GM19193 (cell line): ENCODE data around the gene IFNA8.

Experiments used
- POLR2A ChIP-seq: IDR thresholded peaks from 4 replicates; pipeline ENCODE4 v1.6.1; 2011; ENCODE audit not compliant: insufficient read depth, insufficient read length; ENCODE audit errors: extremely low read depth

IFNA8 gene

GRCh38 chr9:21414220-21414940 is 5.5 kb downstream of the IFNA8 start:
- no peak for TF ChIP-seq POLR2A

- no peak for TF ChIP-seq POLR2A
Observed at GRCh38 chr9:21415493-21416267, 6.8 kb downstream of the IFNA8 start.

GRCh38 chr9:21428235-21428634 is 19.3 kb downstream of the IFNA8 start:
- TF ChIP-seq POLR2A = no peak

- TF ChIP-seq POLR2A = no peak
Observed at GRCh38 chr9:21429191-21429590, 20.3 kb downstream of the IFNA8 start.

GRCh38 chr9:21432672-21433425 is 23.9 kb downstream of the IFNA8 start:
- no peak for TF ChIP-seq POLR2A

GRCh38 chr9:21434202-21435014 is 25.5 kb downstream of the IFNA8 start:
- no peak for TF ChIP-seq POLR2A

GRCh38 chr9:21440139-21440538 is 31.2 kb downstream of the IFNA8 start, which contains the start of gene IFNA1:
IFNA1 (plus strand) TSS chr9:21440439; CDS start chr9:21440508, 69 bp downstream.
- TF ChIP-seq POLR2A = no peak

- TF ChIP-seq POLR2A = no peak
Observed at GRCh38 chr9:21443849-21444625, 35.1 kb downstream of the IFNA8 start.

- TF ChIP-seq POLR2A = no peak
Observed at GRCh38 chr9:21450733-21451394, 41.9 kb downstream of the IFNA8 start.

GRCh38 chr9:21452681-21453080 is 43.8 kb downstream of the IFNA8 start:
- no peak for TF ChIP-seq POLR2A

GRCh38 chr9:21454149-21454548 is 45.2 kb downstream of the IFNA8 start:
- TF ChIP-seq POLR2A = no peak

GRCh38 chr9:21455320-21455719 is 46.4 kb downstream of the IFNA8 start:
- TF ChIP-seq POLR2A = no peak
